ENCODE results near the gene R3HDM2. TPM values are rescaled to one million over a fixed set of nuclear protein-coding genes. Genes with fewer than 3 reads are reported as not detected.
A peak's percentile ranks its signal among the peaks of the same experiment; 100 is the strongest.

The R3HDM2 gene
- total and polyA plus RNA-seq, 2 of the 13 experiments (the other 11 are each of a cell fraction or from before 2014, with no cell fraction given): 11.1 to 23.5 TPM

- TF ChIP-seq SCMH1 (CRISPR knock-in tag; IDR thresholded peaks at IDR 0.05; ENCODE audit: borderline replicate concordance) (no peak), ZFX (CRISPR knock-in tag; IDR thresholded peaks at IDR 0.05; ENCODE audit: low read depth) (peak; percentile 43), HMGXB4 (CRISPR knock-in tag; IDR thresholded peaks at IDR 0.05; ENCODE audit: borderline replicate concordance in 1 of 2, low read depth in 1 of 2) (peak in 1 of 2 experiments; percentile 55; a peak in 1 of 4 replicates), STAG1 (CRISPR knock-in tag; IDR thresholded peaks at IDR 0.05) (peak; percentile 68), LCORL (IDR thresholded peaks at IDR 0.05) (no peak), LCORL (CRISPR knock-in tag; IDR thresholded peaks at IDR 0.05) (peak; percentile 21; the same call in 1 of the 2 replicates), CREB1 (IDR thresholded peaks at IDR 0.05) (no peak), CREB1 (CRISPR knock-in tag; IDR thresholded peaks at IDR 0.05) (peak; percentile 61; the same call in 1 of the 2 replicates), KAT8 (CRISPR knock-in tag; IDR thresholded peaks at IDR 0.05) (0 out of 2 replicates have a peak, but pooled peaks have one; percentile 16), XRCC5 (optimal IDR thresholded peaks at IDR 0.05; ENCODE audit: low read length) (peak; percentile 70)
Observed at GRCh38 chr12:57243521-57244311, 187.1 kb downstream of the R3HDM2 start (continued).
